ENCODE results near the gene OR6C2. TPM values are rescaled to one million over a fixed set of nuclear protein-coding genes. Genes with fewer than 3 reads are reported as not detected.
"Not testable (repeated sequence)": the region's sequence is repeated elsewhere in the genome, so short reads cannot be mapped to it uniquely, and the experiment has no call there.

OR6C2 gene
- total RNA-seq, 1 experiment from 2014 or later: not detected

GRCh38 chr12:55472264-55472663, 28.4 kb downstream of the OR6C2 start:
- no peak for DNase-seq (ENCODE audit: low read depth)

- DNase-seq (ENCODE audit: low read depth): not testable (repeated sequence)
Measured at GRCh38 chr12:55479136-55479535, 35.3 kb downstream of the OR6C2 start.

- DNase-seq (ENCODE audit: low read depth): not testable (repeated sequence)
Measured at GRCh38 chr12:55484284-55484683, 40.4 kb downstream of the OR6C2 start.

GRCh38 chr12:55492078-55492477, 48.2 kb downstream of the OR6C2 start, which contains the start of gene OR6C68:
OR6C68 (plus strand) TSS chr12:55492378; CDS start chr12:55492378, 0 bp downstream.
- DNase-seq (ENCODE audit: low read depth): no peak

DNA sequence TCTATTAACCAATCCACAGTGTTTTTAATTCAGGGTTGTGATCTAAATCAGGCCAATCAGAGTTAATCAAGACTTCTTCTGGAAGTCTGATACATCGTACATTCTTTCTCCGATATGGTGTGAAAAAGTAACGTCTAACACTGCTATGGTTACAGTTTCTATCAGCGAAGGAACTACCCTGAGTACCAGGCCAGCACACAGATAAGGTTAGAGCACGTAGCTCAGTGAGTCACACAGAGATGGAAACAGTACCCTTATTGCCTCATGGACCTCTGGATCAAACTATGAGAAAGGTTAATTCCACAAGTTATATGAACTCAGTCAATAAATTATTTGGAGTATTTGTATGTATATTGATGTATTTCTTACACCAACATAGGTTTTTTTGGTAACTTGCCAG, 51.6 kb downstream of the OR6C2 start:
- no peak for DNase-seq (ENCODE audit: low read depth)

DNA sequence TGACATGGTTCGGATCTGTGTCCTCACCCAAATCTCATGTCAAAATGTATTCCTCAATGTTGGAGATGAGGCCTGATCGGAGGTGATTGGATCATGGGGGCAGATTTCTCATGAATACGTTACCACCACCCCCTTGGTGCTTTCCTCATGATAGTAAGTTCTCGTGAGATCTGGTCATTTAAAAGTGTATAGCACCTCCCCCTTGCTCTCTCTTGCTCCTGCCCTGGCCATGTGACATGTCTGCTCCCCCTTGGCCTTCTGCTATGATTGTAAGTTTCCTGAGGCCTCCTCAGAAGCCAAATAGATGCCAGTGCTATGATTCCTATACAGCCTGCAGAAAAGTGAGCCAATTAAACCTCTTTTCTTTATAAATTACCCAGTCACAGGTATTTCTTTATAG, 55.4 kb downstream of the OR6C2 start:
- DNase-seq (ENCODE audit: low read depth): no peak

- no peak for DNase-seq (ENCODE audit: low read depth)
Measured at GRCh38 chr12:55499810-55500252, 56.0 kb downstream of the OR6C2 start.

DNA sequence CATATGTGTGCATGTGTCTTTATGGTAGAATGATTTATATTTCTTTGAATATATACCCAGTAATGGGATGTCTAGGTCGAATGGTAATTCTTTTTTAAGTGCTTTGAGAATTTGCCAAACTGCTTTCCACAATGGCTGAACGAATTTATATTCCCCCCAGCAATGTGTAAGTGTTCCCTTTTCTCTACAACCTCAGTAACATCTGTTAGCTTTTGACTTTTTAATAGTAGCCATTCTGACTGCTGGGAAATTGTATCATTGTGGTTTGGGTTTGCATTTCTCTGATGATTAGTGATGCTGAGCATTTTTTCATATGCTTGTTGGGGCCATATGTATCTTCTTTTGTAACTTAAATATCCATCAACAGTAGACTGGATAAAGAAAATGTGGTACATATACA, 57.7 kb downstream of the OR6C2 start:
- DNase-seq (ENCODE audit: low read depth): no peak

Other genes starting within 250 kb of the OR6C2 start
- not detected in 2 replicates for gene OR10A7, start 223.1 kb upstream of the OR6C2 start, total RNA-seq (2014; rRNA removed; shearing (Covaris generic))
- not detected in 2 replicates for gene OR6C74, start 199.5 kb upstream of the OR6C2 start, total RNA-seq (2014; rRNA removed; shearing (Covaris generic))
- gene OR6C6, start 147.5 kb upstream of the OR6C2 start, total RNA-seq (2014; rRNA removed; shearing (Covaris generic)): not detected in 2 replicates
- not detected in 2 replicates for gene OR6C1, start 129.7 kb upstream of the OR6C2 start, total RNA-seq (2014; rRNA removed; shearing (Covaris generic))
- not detected in 2 replicates for gene OR6C3, start 113.3 kb upstream of the OR6C2 start, total RNA-seq (2014; rRNA removed; shearing (Covaris generic))
- not detected in 2 replicates for gene OR6C75, start 81.1 kb upstream of the OR6C2 start, total RNA-seq (2014; rRNA removed; shearing (Covaris generic))
- gene OR6C65, start 43.5 kb upstream of the OR6C2 start, total RNA-seq (2014; rRNA removed; shearing (Covaris generic)): not detected in 2 replicates
- not detected in 2 replicates for gene OR6C76, start 17.8 kb upstream of the OR6C2 start, total RNA-seq (2014; rRNA removed; shearing (Covaris generic))
- gene OR6C70, start 26.1 kb downstream of the OR6C2 start, total RNA-seq (2014; rRNA removed; shearing (Covaris generic)): not detected in 2 replicates
- not detected in 2 replicates for gene OR6C68, start 48.3 kb downstream of the OR6C2 start, total RNA-seq (2014; rRNA removed; shearing (Covaris generic))
- gene OR6C4, start 105.5 kb downstream of the OR6C2 start, total RNA-seq (2014; rRNA removed; shearing (Covaris generic)): not detected in 2 replicates
- gene OR2AP1, start 128.4 kb downstream of the OR6C2 start, total RNA-seq (2014; rRNA removed; shearing (Covaris generic)): not detected in 2 replicates
- gene OR10P1, start 192.8 kb downstream of the OR6C2 start, total RNA-seq (2014; rRNA removed; shearing (Covaris generic)): not detected in 2 replicates